Left lobe of liver (tissue), 2 donors: ENCODE results near the gene KRIT1. TPM values are rescaled to one million over a fixed set of nuclear protein-coding genes. Genes with fewer than 3 reads are reported as not detected.
"Not testable (repeated sequence)": the region's sequence is repeated elsewhere in the genome, so short reads cannot be mapped to it uniquely, and the experiment has no call there.

Experiments used
- ATAC-seq: fragments of 200-7000 bp; cut with Tn5 transposase; one replicate; pipeline ENCODE4 v1.9.1; 2020; ENCODE audit warnings: mild to moderate bottlenecking, moderate library complexity
- DNase-seq: peaks from one replicate; pipeline ENCODE4 v3.0.0-alpha.2; 2020; ENCODE audit warnings: low spot score
- total RNA-seq: library from RNA; stranded (reverse); gene quantifications from one replicate; pipeline ENCODE4 v1.2.1, GENCODE V29; 2021
- donor health status: DM: no; HTN: no; CAD: no; lungs with moderate emphysema.
- donor health status: DM: no; HTN: yes; CAD: no.

Gene KRIT1
- total RNA-seq, 1 donor from 2014 or later: 16.8 TPM

DNA sequence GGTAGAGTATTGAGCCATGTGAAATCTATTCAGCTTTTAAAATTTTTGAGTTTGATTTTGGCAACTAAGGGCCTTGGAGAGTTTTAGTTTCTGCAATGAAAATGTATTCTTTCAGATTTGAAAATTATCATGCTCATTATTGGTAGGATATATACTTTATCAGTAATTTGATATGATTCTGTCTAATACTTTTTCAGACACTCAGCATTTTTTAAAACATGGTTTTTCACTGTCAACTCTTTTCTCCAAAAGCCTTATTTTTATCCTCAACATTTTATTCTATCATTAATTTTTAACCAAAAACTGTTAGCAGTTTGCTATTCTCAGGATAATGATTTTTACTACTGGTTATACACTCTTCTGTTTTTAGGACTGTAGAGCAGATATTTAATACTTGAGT, 4.9 kb upstream of the KRIT1 start:
- no peak for DNase-seq
- ATAC-seq: no peak

DNA sequence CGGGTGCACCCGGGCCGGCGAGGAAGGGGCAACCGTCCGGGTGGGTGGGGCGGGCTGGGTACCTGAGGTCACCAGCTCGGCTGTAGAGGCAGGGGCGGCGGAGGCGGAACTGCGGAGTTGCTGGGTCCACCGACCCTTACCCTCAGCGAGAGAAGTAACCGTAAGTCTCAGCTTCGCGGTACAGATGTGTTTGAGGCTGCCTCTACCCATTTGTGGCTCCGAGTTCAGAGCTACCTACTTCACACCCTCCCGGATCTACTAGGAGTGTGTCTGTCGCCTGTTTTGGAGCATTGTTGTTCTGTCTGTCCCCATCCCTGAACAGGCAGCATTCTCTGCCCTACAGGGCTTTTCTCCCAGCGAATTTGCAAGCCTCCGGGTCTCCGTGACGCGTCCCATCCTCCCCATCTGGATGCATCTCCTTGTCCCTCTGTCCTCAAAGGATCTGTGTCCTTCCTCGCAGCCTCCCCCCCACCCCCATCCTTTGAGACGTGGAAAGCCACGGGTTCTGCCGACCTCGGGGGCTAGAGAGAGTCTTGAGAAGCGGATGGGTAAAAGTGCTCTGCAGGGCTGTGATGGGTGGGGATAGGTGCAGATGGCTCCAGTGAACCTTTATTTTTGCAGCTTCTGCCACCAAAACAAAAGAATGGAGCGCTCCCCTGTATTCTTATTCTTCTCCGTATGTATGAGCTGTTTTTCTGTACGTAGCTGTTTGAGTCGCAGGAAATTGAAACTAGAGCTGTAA, 817 bp upstream of the KRIT1 start:
- DNase-seq: no peak
- ATAC-seq: peak; percentile 39

DNA sequence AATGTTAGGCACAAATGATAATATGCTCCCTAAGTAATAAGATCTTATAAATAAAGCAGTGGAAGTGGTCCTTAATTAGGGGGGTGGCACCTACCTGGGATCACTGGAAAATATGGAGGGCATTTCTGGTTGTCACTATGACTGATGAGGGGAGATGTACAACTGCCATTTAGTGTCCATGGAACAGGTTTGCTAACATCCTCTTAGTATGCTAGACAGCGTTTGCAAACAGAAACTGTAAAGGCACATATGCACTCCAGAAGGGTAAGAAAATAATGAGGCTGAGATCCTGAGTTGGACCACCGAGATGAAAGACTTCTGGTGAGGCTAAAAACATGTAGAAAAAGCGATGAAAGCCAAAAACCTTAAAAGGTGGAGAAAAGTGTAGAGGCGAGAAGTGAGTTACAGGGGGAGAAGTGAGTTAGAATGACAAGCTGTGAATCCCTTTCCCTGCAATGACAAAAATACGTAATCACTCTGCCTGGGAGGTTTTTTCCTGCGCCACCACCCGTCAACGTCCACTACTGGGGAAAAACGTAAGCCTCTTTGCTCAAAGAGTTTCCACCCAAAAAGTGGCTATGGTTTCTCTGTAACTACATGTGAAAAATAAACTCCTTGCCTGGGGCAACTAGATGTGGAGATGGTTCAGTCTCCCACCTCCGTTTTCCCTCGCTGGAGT, 767 bp downstream of the KRIT1 start:
- DNase-seq: no peak
- ATAC-seq: peak; percentile 33

DNA sequence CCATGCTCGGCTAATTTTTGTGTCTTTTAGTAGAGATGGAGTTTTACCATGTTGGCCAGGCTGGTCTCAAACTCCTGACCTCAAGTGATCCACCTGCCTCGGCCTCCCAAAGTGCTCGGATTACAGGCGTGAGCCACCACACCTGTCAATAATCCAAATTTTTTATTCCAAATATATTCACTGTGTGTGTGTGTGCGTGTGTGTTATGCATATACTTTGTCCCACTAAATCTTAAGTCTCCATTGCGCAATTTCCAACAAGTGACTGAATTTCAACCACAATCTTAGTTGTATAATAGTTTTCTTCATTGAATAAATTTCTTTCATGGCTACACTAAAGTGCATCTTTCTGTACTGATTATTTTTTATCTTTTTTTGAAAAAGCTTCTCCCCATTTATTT, 2.7 kb downstream of the KRIT1 start:
- DNase-seq: no peak
- ATAC-seq: no peak

DNA sequence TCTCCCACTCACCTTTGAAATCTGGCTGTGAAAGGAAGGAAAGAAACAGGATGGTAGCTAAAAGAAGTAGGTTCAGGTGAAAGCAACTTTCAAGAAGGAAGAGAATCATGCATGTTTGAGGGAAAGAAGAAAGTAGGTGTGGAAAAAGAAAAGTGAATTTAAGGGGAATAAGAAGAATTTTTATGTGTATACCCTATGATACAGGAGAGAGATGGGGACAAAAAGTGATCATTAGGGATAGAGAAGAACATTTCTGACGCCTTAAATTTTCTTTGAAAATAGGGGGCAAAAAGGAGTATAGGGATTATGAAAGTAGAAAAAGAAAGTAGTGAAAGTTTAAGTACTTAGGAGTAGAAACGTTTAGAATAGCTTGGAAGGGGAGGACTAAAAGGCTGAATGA, 15.2 kb downstream of the KRIT1 start:
- no peak for ATAC-seq
- no peak for DNase-seq

DNA sequence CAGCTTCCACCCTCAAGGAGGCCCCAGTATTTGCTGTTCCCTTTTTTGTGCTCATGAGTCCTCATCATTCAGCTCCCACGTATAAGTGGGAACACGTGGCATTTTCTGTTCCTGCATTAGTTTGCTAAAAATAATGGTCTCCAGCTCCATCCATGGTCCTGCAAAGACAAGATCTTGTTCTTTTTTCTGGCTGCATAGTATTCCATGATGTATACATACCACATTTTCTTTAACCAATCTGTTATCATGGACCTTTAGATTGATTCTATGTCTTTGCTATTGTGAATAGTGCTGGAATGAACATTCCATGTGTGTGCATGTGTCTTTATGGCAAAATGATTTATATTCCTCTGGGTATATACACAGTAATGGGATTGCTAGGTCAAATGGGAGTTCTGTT, 17.0 kb downstream of the KRIT1 start:
- DNase-seq (no peak), ATAC-seq (no peak)

DNA sequence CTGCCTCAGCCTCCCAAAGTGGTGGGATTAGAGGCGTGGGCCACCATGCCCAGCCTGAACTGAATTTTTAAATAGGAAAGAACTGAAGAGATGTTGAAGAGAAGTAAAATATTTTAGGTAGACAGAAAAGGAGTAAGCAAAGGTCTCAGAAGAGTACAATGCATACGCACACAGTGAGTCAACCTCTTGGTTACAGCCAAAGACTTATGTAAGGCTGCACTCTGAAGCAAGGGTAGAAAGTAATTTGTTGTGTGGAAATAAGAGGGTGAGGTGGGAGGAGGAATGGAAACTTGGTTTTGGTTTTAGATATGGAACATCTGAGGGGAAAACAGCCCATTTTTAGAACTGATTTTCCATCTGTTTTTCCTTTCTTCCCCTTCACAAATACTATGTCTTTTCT, 17.6 kb downstream of the KRIT1 start:
- no peak for ATAC-seq
- no peak for DNase-seq

DNA sequence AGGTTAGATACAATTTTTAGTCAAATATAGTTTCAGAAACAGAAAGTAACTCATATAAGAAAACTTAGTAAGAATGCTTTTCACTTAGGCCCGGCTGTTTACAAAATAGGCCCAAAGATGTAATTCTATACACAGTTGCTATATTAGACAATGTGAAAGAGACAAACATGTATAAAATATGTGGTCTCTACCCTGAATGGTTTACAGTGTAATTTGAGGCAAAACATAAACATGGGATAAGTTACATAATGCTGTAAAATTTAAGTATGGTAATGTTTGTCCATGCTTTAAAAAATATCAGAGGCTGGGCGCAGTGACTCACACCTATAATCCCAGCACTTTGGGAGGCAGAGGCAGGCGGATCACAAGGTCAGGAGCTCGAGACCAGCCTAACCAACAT, 18.7 kb downstream of the KRIT1 start:
- no peak for ATAC-seq
- DNase-seq: no peak

DNA sequence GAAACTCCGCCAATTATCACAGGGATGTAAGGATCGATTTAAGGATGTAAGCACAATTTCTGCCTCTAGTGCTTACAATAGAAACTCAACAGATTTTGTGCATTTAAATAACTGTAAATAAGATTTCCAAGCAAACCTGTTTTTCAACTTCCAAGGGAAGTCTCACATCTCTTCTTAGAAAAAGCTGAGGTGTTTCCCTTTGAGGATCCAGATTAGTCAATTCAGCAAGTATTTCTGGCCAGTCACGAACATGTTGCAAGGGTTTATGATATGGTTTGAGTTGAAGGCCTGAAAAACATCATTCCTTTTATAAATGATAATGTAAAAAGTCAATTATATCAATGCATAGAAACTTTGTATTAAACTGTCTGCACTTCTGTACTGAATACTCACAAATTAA, 23.9 kb downstream of the KRIT1 start:
- DNase-seq (no peak), ATAC-seq (no peak)

DNA sequence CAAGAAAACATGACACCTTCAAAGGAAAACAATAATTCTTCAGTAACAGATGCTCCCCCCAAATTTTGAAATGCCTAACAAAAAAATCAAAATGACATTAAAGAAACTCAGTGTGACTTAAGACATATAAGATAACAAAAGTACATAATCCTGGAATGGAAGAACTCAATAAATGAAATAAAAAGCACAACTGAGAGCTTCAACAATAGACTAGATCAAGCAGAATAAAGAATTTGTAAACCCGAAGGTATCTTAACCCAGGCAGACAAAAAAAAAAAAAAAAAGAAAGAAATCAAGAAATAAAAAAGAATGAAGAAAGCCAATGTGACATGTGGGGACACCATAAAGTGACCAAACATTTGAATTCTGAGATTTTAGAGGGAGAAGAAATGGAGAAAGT, 39.0 kb downstream of the KRIT1 start:
- DNase-seq: no peak
- ATAC-seq: no peak

DNA sequence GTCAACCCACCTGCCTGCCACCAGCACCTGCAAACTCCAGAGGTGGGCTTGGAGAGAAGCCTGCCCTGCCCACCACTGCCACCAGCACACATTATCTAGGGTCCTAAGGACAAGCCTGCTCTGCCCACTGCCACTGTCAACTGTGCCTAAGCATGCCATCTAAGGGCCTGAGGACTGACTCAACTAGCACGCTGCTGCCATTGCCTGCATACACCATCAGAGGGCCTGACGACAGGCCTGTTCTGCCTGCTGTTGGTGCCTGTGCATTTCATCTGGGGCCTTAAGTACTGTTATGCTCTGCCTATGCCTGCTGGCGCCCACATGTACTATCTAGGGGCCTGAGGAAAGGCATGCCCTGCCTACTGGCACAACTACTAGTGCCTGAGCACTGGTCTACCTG, 39.7 kb downstream of the KRIT1 start:
- DNase-seq (no peak), ATAC-seq (no peak)

DNA sequence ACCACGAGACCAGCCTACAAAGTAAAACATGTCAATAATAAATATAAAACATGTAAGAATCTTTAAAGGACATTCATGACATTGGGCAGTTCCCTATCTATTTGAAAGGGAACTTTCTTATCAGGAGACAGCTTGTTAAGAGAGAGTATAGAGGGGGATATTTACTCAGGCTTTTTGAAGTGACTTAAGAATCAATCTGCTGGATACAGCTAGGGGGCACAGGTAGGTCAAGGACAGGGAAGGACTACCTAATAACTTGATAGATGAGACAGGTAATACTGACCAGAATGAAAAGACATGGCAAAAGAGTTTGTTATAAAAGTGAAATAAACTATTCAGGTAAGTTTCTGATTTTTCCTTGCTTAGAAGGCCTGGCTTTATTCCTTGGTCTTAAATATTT, 44.9 kb downstream of the KRIT1 start:
- no peak for ATAC-seq
- no peak for DNase-seq

DNA sequence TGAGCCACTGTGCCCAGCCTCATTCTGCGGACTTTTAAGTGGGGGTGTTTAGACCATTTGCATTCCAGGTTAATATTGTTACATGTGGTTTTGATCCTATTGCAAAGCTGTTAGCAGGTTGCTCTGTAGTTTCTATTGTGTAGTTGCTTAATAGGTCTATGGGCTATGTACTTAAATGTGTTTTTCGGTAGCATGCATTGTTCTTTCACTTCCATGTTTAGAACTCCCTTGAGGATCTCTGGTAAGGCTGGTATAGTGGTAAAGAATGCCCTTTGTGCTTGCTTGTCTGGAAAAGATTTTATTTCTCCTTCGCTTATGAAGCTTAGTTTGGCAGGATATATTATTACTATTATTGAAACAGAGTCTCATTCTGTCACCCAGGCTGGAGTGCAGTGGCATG, 53.4 kb downstream of the KRIT1 start:
- DNase-seq (no peak), ATAC-seq (no peak)

DNA sequence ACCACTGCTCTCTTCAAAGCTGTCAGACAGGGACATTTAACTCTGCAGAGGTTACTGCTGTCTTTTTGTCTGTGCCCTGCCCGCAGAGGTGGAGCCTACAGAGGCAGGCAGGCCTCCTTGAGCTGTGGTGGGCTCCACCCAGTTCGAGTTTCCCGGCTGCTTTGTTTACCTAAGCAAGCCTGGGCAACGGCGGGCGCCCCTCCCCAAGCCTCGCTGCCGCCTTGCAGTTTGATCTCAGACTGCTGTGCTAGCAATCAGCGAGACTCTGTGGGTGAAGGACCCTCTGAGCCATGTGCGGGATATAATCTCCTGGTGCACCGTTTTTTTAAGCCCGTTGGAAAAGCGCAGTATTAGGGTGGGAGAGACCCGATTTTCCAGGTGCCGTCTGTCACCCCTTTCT, 56.5 kb downstream of the KRIT1 start:
- DNase-seq, ATAC-seq: not testable (repeated sequence)

DNA sequence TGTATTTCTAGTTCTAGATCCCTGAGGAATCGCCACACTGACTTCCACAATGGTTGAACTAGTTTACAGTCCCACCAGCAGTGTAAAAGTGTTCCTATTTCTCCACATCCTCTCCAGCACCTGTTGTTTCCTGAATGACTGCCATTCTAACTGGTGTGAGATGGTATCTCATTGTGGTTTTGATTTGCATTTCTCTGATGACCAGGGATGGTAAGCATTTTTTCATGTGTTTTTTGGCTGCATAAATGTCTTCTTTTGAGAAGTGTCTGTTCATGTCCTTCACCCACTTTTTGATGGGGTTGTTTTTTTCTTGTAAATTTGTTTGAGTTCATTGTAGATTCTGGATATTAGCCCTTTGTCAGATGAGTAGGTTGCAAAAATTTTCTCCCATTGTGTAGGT, 61.4 kb downstream of the KRIT1 start:
- not testable (repeated sequence) for ATAC-seq, DNase-seq

DNA sequence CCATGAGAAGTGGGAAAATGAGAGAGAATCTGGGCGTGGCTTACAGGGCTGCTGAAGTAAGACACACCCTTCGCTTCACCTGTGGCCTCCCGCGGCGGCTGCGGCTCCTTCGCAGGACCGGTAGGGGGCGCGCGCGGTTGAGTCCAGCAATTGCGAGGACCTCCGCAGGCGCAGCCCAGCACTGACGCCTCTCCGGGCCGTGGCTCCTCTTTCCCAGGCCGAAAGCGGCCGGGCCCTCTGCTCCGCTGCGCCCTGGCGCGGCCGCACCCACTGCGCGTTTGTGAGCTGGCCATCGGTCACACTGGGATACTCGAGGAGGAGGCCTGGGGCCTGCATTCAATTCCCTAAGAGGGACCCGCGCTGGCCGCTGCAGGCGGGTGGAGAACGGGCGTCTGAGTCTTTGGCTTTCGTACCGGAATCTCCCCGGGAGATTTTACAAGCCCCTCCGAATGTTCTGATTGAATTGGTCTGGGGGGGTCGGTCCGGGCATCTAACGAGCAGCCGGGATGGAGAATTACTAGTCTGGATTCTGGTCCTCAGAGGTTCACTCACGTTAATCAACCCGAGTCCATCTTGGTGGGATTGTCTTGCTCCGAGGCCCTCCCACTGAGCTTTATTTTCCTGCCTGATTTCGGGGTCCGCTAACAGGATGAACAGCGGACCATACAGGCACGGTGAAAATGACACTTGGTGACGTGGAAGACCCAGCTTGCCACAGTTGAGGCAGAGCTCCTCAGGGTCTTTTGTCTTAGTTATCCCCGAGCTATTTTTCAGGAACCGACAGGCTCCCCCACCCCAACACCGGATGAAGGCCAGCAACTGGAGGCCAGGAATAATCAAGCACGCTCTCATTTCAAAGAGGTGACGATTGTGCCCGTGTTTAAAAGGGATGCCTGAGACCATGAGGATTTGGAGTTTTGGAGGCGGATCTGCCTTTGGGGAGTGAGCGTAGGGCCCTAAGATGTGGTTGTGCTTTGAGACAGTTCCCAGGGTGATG, 66.5 kb downstream of the KRIT1 start, which contains the start of gene LRRD1:
TSS of gene LRRD1 (minus strand) at position 215 of the 997 bp plus-strand sequence. CDS start 13,940 bp downstream, outside the sequence.
- DNase-seq (peak; percentile 91), ATAC-seq (peak; percentile 100)

DNA sequence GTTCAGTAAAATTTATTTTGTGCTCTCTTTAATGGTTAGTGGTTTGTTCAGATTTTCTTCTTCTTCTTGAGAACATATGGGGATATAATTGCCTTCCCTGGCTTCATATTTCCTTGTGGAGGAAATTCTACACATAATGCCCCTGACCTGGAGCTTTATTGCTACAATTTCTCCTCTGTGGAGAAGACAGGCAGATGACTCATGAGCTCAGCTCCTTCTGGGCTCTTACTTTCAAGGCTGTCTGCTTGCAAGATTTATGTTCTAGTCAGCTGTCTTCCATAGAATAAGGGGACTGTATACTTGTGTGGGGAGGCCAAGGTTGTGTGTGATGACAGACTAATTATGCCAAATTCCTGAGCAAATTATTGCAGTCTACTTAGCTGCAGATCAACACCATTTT, 68.4 kb downstream of the KRIT1 start:
- ATAC-seq: no peak

DNA sequence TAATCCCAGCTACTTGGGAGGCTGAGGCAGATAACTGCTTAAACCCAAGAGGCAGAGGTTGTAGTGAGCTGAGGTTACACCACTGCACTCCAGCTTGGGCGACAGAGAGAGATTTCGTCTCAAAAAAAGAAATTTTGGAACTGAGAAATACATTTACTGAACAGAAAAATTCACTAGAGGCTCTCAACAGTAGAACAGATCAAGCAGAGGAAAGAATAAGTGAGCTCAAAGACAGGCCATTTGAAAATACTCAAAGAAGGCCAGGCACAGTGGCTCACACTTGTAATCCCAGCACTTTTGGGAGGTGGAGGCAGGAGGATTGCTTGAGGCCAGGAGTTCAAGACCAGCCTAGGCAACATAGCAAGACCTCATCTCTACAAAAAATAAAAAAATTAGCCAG, 76.2 kb downstream of the KRIT1 start:
- not testable (repeated sequence) for DNase-seq, ATAC-seq

More for the DNA sequence above, 68.4 kb downstream of the KRIT1 start:
- no peak for DNase-seq

DNA sequence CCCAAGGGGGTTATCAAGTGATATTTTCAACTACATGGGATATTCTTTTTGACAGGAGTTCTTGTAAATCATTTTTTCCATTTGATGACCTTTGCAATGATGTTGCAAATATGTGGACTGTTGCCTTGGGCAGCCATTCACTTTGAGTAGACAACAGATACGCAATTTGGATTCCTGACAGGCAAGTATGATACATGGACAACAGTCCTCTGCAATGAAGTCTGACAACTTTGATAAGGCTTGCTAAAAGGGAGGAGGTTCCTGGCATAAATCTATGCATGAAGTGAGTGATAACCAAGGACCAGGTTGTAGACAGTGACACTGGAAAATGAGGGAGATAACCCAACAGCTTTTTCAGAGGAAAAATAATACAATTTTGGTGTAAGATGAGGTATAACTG, 84.4 kb downstream of the KRIT1 start:
- ATAC-seq: no peak
- no peak for DNase-seq

DNA sequence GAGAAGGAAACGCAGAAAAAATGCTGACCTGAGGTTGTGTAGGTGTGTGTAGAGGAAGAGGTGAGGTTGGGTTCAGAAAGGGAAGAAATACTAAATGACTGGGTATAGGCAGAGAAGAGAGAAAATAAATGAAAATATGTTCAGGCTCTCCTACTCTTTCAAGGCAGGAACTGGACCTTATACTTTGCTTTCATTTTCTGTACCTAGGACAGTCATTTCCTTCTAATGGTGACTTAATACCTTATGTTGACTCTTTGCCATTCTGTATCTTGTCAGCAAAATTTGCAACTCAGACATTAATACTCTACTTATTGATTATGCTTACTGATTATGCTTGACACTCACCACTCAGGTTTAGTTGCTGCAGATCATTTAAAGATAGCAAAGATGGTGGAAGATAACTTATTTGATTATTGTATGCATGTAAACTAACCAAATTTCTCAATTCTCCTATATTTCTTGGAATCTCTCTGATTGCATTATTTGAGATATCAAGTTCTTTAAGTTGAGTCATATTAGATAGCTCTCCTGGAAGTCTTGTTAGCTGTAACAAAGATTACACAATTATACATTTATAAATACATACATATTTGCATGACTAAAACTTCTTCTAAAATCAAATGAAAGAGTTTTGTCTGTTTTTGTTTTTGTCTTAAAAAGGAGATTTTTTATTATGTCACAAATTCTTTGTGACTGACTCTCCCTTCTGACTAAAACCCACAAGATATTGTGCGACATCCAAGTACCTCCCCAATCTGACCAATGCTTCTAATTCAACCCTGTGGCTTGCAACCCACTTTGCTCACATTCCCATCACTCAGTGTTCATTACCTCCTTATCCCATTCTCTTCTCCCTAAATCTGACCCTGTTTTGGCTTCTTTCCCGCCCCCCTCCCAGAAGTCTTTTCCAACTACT, 86.8 kb downstream of the KRIT1 start:
- DNase-seq: no peak
- no peak for ATAC-seq
